Heart left ventricle (tissue), 16 donors: Measurements from ENCODE around the gene MTURN. TPM values are rescaled to one million over a fixed set of nuclear protein-coding genes. Genes with fewer than 3 reads are reported as not detected.

Experiments used
- ATAC-seq, 4 donors: fragments of 200-7000 bp; cut with Tn5 transposase; one replicate each; pipeline ENCODE4 v1.9.1; 2020 to 2022; ENCODE audit warnings: moderate library complexity in 4 of 4, mild to moderate bottlenecking in 3 of 4, moderate number of reproducible peaks in 1 of 4
- DNase-seq, 5 donors: peaks; one replicate each; pipeline ENCODE4 v3.0.0-alpha.2; 2020
- H3K27ac ChIP-seq, 12 donors: fragments of 200-600 bp; sonication (generic) in 4 of 12; one replicate each; pipeline versions ENCODE4 v1.5.0 to v1.8.0; 2016 to 2022; ENCODE audit warnings: mild to moderate bottlenecking in 2 of 12
- H3K27me3 ChIP-seq, 9 donors: fragments of 200-600 bp; sonication (generic) in 2 of 9; one replicate each; pipeline versions ENCODE4 v1.5.1 to v1.8.0; 2016 to 2022; ENCODE audit warnings: mild to moderate bottlenecking in 3 of 9
- H3K36me3 ChIP-seq, 9 donors: fragments of 200-600 bp; sonication (generic) in 2 of 9; one replicate each; pipeline versions ENCODE4 v1.5.0 to v1.8.0; 2018 to 2022; ENCODE audit warnings: mild to moderate bottlenecking in 2 of 9
- H3K4me1 ChIP-seq, 12 donors: fragments of 200-600 bp; sonication (generic) in 4 of 12; one replicate each; pipeline versions ENCODE4 v1.5.0 to v1.8.0; 2016 to 2022; ENCODE audit warnings: mild to moderate bottlenecking in 3 of 12
- H3K4me3 ChIP-seq, 12 donors: fragments of 200-600 bp; sonication (generic) in 4 of 12; one replicate each; pipeline versions ENCODE4 v1.5.0 to v1.8.0; 2017 to 2022; ENCODE audit warnings: mild to moderate bottlenecking in 9 of 12, moderate library complexity in 4 of 12
- H3K9me3 ChIP-seq, 12 donors: fragments of 200-600 bp; sonication (generic) in 4 of 12; one replicate each; pipeline versions ENCODE4 v1.5.0 to v1.8.0; 2016 to 2022; ENCODE audit warnings: mild to moderate bottlenecking in 1 of 12
- POLR2A ChIP-seq, 2 donors: fragments of 450-650 bp; IDR thresholded peaks; one replicate each; pipeline ENCODE4 v1.6.1; 2017; ENCODE audit warnings: antibody characterized with exemption in 2 of 2, mild to moderate bottlenecking in 2 of 2, moderate library complexity in 2 of 2
- WGBS, 4 donors: extraction: QIAGEN DNeasy Blood & Tissue Kit in 2 of 4; methylation state at CpG; one replicate each; pipeline versions ENCODE4 v1.1.5 to v1.1.7; 2013 to 2018; 5-methylcytosine and 5-hydroxymethylcytosine counted together
- intact Hi-C, 10 donors: fragments of 100-400 bp; cut with DNase I; formaldehyde crosslinking; loops; one replicate each; pipeline versions ENCODE4 v1.11.1 to v1.14.2; 2022
- polyA plus RNA-seq, 2 donors: library from polyadenylated mRNA; stranded (reverse); fragments of 200-250 nt; gene quantifications; one replicate each; pipeline ENCODE4 v1.2.3, GENCODE V29; 2013
- total RNA-seq, 9 donors: library from RNA; depleted of rRNA in 2 of 9; stranded (reverse); fragments of >200 nt in 2 of 9; fragmentation: NEBNext Ultra II Directional in 3 of 9; extraction: Animal tissue kit (Norgen Biotek cat#: 25700) in 3 of 9; gene quantifications; one replicate each; pipeline versions ENCODE4 v1.1.0 to v1.2.4, GENCODE V29; 2016 to 2023
- TF ChIP-seq, protein P1 (sequence below), 12 donors: fragments of 200-600 bp; sonication (generic) in 4 of 12; IDR thresholded peaks; one replicate each; pipeline versions ENCODE4 v1.5.0 to v1.8.0; 2018 to 2022; ENCODE audit warnings: antibody characterized with exemption in 12 of 12, mild to moderate bottlenecking in 5 of 12
- donor health status: ischemic (EF 13 %, LVEDD 7.1; RV severe dilation, severe dysfunction).
- donor health status: healthy with polysubstance abuse.
- donor health status: DM: no; HTN: yes; CAD: no.
- donor health status: DM: no; HTN: no; CAD: no.
- donor health status: ischemic (EF 25% LVEDD 6.9; RV normal size, moderate dysfunction).
- donor health status: ischemic (EF 25% LVEDD 5.7; RV mildly dilated, moderate dysfunction).
- donor health status: healthy.
- donor health status: DM: yes; HTN: yes; CAD: no.
- donor health status: ischemic (EF 35%, LVEDD 5.7; RV mildly dilated, moderate dysfunction).
- donor health status: nonischemic (EF 11% LVEDD 7.7; RV severe dilation, severe dysfunction).
- donor health status: DM: yes; HTN: yes; CAD: no.
- donor health status: PGD.
- donor health status: ischemic (EF 29% LVEDD 5.4; RV normal size, mild dysfunction).
- donor health status: nonischemic (EF 23%, LVEDD 6.1; RV moderate dilation, normal function).

MTURN gene
- total and polyA plus RNA-seq, 11 donors, result 7.7 to 45.2 (median 21.3) TPM

DNA sequence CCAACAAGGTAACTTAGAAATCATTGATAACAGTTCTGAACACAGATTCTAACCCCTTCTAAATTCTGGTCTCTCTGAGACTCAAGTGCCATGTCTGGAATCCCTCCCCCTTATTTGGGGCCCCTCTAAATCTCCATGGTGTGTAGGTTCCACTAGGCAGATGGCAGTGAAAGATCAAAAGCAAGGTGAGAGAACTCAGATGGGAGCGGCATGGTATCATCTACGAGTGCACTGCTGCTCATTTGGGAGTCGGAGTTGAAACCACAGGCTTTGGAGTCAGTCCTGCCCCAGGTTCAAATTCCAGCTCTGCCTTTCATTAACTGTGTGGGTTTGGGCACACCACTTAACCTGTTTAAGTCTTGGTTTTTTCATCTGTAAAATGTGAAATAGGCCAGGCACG, 72.6 kb downstream of the MTURN start:
- Histone ChIP-seq H3K9me3 (no peaks in the 10 kb centered on the region), H3K4me3 (no peak overlapping the region), H3K4me1 (peaks cover 0 to 3% (median 0%) of the 10 kb centered on the region in 12 donors), H3K36me3 (no peaks in the 10 kb centered on the region), H3K27me3 (no peaks in the 10 kb centered on the region), H3K27ac (no peak overlapping the region)
- no peak for TF ChIP-seq POLR2A (IDR thresholded peaks at IDR 0.05)
- TF ChIP-seq, protein P1, sequence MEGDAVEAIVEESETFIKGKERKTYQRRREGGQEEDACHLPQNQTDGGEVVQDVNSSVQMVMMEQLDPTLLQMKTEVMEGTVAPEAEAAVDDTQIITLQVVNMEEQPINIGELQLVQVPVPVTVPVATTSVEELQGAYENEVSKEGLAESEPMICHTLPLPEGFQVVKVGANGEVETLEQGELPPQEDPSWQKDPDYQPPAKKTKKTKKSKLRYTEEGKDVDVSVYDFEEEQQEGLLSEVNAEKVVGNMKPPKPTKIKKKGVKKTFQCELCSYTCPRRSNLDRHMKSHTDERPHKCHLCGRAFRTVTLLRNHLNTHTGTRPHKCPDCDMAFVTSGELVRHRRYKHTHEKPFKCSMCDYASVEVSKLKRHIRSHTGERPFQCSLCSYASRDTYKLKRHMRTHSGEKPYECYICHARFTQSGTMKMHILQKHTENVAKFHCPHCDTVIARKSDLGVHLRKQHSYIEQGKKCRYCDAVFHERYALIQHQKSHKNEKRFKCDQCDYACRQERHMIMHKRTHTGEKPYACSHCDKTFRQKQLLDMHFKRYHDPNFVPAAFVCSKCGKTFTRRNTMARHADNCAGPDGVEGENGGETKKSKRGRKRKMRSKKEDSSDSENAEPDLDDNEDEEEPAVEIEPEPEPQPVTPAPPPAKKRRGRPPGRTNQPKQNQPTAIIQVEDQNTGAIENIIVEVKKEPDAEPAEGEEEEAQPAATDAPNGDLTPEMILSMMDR (IDR thresholded peaks at IDR 0.05), result no peak
- intact Hi-C loops, result no loop called here
- 96 to 98% (median 98%) methylated on average over 4 of the region's 4 CpGs for WGBS, 4 donors
- no peak for DNase-seq
- ATAC-seq, result no peak

DNA sequence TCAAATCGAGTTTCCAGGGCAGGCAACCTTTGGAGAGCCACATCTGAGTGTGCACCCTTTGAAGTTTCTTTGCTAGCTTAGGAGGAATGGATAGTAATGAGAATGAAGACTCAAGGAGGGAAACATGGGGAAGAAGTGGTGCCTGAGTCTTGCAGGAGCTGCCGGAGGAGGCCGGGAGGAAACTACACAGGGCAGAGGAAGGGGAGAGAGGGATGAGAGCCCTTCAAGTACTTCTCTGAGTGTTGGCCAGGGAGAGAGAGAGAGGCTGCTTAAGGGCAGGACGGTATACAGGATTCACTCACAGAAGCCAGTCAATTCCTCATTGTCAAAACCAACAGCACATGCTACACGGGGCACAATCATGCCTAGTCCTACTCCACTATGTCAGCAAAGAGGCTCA, 75.2 kb downstream of the MTURN start:
- 87 to 94% (median 90%) methylated on average over 5 of the region's 5 CpGs for WGBS, 4 donors
- intact Hi-C loops, result no loop called here
- Histone ChIP-seq H3K27ac (no peak overlapping the region), H3K4me1 (peaks cover 0 to 10% (median 0%) of the 10 kb centered on the region in 12 donors), H3K9me3 (no peaks in the 10 kb centered on the region), H3K27me3 (no peaks in the 10 kb centered on the region), H3K36me3 (no peaks in the 10 kb centered on the region), H3K4me3 (no peak overlapping the region)
- no peak for TF ChIP-seq POLR2A (IDR thresholded peaks at IDR 0.05)
- TF ChIP-seq, protein P1 (IDR thresholded peaks at IDR 0.05), result no peak
- no peak for DNase-seq
- no peak for ATAC-seq

Other genes with a start within 250 kb of the MTURN start
- gene SCRN1, start 145.2 kb upstream of the MTURN start, total RNA-seq, result 10 to 100 TPM; 17.0 to 40.2 (median 23.9) TPM
- 1 to 10 TPM; 2.7 to 7.1 TPM for gene SCRN1, start 145.2 kb upstream of the MTURN start, polyA plus RNA-seq
- 10 to 100 TPM in 7 of 9 donors, 1 to 10 TPM in 2; 4.4 to 19.0 (median 14.2) TPM for gene FKBP14, start 108.3 kb upstream of the MTURN start, total RNA-seq
- gene FKBP14, start 108.3 kb upstream of the MTURN start, polyA plus RNA-seq, result 10 to 100 TPM in 1 of 2 donors, 1 to 10 TPM in 1; 2.5 to 10.8 TPM
- 1 to 10 TPM; 1.9 to 6.8 (median 4.4) TPM for gene PLEKHA8, start 106.6 kb upstream of the MTURN start, total RNA-seq
- gene PLEKHA8, start 106.6 kb upstream of the MTURN start, polyA plus RNA-seq, result 1 to 10 TPM; 1.5 to 2.8 TPM
- 10 to 100 TPM in 6 of 9 donors, 1 to 10 TPM in 3; 7.3 to 15.2 (median 10.9) TPM for gene ZNRF2, start 149.6 kb downstream of the MTURN start, total RNA-seq
- gene ZNRF2, start 149.6 kb downstream of the MTURN start, polyA plus RNA-seq, result 1 to 10 TPM; 2.7 to 6.1 TPM